PC-9 (cell line): ENCODE data around the gene NOC4L.
"Not testable (repeated sequence)": the region's sequence is repeated elsewhere in the genome, so short reads cannot be mapped to it uniquely, and the experiment has no call there.

Experiments used
- CTCF ChIP-seq: fragments of 200-600 bp; sonication (generic); conservative IDR thresholded peaks from 2 replicates; pipeline ENCODE4 v1.6.1; 2017; ENCODE audit warnings: mixed run types, antibody characterized with exemption, mild to moderate bottlenecking, moderate library complexity
- EZH2 ChIP-seq: fragments of 200-600 bp; sonication (generic); IDR thresholded peaks from 2 replicates; pipeline ENCODE4 v1.8.0; 2017; ENCODE audit warnings: antibody characterized with exemption, low read depth

GRCh38 chr12:132195242-132195641 is 51.0 kb downstream of the NOC4L start:
- TF ChIP-seq CTCF, EZH2: not testable (repeated sequence)
